ENCODE data around the gene LUC7L2.
"Not testable (repeated sequence)": the region's sequence is repeated elsewhere in the genome, so short reads cannot be mapped to it uniquely, and the experiment has no call there.

Gene LUC7L2

DNA sequence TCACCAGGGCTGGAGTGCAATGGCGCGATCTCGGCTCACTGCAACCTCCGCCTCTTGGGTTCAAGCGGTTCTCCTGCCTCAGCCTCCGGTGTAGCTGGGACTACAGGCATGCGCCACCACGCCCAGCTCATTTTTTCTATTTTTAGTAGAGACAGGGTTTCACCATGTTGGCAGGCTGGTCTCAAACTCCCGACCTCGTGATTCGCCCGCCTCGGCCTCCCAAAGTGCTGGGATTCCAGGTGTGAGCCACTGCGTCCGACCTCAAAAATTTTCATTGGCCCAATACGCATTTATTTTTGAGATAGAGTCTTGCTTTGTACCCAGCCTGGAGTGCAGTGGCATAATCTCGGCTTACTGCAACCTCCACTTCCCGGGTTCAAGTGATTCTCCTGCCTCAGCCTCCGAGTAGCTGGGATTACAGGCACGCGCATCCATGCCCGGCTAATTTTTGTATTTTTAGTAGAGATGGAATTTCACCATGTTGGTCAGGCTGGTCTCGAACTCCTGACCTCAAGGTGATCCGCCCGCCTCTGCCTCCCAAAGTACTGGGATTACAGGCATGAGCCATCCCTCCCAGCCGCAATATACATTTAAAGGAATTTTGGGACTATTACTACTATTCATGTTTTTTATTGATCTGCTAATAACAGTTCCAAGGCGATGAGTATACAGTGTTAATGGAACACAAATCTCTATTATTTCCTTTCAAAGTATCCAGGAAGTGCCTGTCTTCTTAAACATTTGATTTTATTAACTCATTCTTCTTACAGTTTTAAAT lies 1.8 kb upstream of the LUC7L2 start:
- not testable (repeated sequence) for DNase-seq

GRCh38 chr7:139358541-139359365 lies 941 bp upstream of the LUC7L2 start:
- DNase-seq = peak; percentile 48

DNA sequence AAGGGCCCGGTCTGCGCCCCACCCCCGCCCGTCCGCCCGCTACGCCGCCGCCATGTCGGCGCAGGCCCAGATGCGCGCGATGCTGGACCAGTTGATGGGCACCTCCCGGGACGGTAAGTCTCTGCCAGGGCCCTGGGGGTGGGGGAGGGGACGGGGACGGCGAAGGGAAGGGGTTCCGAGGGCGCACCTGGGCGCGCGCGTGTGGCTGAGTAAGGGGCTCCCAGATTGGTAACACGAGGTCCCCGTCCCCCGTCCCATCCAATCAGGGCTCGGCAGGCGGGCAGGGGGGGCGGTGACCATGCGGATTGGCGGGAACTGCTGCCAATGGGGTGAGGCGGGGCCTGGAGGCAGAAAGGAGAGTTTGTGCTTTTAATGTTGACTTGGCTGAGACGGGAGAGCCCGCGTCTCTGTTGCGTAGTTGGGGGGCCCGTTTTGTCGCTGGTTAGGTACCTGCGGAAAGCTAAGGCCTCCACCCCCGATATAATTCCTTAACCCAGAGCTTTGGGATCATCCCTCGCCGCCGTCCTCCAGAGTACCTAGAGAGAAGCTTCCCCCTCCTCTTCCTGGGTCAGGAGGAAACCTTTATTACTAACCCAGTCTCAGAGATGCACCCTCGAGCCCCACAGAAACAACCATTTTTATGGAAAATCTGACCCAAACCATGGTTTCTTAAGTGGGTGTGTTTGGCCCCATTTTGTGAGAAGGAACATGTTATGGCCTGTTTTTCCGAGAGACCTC lies 685 bp downstream of the LUC7L2 start:
- DNase-seq = peak; percentile 97

DNA sequence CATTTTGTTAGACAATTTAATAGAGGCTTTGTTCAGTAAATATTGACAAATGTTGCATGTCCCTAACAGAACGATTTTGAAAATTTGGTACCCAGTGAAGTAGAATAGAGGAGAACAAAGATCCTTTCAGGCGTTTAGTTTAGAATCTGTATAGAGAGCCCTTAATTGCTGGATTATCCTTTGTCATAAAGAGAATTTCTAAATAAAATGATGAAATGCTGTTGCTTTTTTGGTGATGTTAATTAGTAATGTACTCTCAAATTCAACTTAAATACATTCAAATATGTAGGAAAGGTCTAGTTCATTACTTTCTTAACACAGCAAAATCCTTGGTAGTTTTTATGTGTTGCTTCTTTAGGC lies 1.2 kb downstream of the LUC7L2 start:
- DNase-seq = no peak

DNA sequence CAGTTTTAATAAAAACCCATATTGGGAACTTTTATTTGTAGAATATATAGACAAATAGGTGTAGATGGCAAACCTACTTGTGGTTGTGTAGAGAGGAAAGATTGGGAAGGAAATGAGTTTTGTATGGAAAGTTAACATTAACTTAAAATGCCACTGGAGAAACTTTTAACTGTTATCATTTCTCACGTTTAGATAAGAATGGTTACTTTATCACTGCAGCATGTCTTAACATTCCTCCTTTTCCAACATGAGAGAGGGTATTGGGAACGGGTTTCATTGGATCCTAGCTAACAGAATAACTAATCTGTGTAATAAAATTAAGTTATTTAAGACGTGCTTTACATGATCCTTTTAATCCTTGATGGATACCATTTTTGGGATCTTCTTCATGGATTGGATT lies 1.8 kb downstream of the LUC7L2 start:
- no peak for DNase-seq

GRCh38 chr7:139362302-139362701 lies 2.6 kb downstream of the LUC7L2 start:
- DNase-seq = no peak

- DNase-seq = no peak
Observed at GRCh38 chr7:139362981-139363380, 3.3 kb downstream of the LUC7L2 start.

DNA sequence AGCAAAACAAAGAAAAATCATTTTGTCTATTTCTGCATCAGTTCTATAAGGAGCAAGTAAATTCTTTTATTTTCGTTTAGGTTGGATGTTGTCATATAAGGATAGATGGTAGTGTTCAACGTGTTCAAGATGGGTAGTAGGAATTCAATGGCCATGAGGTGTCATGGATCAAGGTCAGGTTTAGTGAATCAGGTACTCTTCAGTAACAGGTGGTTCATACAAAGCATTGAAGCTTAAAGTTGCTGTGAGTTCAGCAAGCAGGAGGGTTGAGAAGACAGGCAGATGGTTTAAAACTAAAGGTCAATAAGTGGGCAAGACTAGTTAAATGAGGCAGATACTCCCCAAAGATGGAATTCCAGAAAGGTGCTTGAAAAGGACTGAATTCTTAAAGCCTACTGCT lies 5.6 kb downstream of the LUC7L2 start:
- DNase-seq = no peak

GRCh38 chr7:139366400-139366799 lies 6.7 kb downstream of the LUC7L2 start:
- DNase-seq = no peak

GRCh38 chr7:139367438-139368155 lies 7.9 kb downstream of the LUC7L2 start:
- DNase-seq = no peak

GRCh38 chr7:139370301-139370942 lies 10.7 kb downstream of the LUC7L2 start:
- no peak for DNase-seq

GRCh38 chr7:139370943-139371313 lies 11.2 kb downstream of the LUC7L2 start:
- DNase-seq = no peak

DNA sequence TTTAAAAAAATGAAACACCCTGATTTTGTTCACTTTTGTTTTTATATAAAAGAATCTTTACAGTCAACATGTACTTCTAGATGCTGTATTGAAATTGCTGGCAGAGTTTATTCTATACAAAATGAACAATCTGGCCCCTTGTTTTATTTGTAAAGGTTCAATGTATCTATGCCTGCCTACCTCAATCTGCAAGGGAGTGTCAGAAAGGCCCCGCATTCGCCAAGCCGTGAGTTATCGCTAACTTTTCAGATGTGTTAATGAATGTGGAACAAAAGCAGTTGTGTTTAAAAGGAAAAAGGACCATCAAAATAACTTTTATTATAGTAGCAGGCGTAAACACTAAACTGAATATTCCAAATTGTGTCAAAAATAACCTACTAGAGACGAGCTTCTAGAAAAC lies 14.6 kb downstream of the LUC7L2 start:
- no peak for DNase-seq

DNA sequence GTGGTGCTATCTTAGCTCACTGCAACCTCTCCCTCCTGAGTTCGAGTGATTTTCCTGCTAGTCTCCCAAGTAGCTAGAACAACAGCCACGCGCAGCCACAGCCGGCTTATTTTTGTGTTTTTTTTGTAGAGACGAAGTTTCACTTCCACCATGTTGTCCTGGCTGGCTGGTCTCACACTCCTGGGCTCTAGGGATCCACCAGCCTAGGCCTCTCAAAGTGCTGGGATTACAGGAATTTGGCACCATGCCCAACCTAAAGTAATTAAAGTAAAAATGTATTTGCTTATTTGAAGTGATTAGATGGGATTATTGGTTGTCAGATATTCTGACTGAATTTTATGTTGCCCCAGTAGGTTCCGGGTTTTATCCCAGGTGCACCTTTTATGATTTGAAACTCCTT lies 22.7 kb downstream of the LUC7L2 start:
- DNase-seq = no peak

DNA sequence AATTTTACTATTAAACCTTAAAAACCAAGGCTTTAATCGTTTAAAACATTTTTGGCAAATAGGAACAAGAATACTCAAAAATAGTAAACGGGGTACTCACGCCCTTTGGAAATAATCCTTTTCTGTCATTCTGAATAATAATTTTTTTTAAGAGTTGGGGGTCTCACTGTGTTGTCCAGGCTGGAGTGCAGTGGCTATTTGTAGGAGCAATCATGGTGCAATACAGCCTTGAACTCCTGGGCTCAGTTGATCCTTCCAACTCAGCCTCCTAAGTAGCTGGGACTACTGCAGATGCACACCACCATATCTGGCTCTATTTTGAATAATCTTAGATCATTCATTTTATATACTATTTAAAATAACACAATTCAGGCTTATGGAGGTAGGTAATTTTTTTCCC lies 24.9 kb downstream of the LUC7L2 start:
- DNase-seq = no peak

DNA sequence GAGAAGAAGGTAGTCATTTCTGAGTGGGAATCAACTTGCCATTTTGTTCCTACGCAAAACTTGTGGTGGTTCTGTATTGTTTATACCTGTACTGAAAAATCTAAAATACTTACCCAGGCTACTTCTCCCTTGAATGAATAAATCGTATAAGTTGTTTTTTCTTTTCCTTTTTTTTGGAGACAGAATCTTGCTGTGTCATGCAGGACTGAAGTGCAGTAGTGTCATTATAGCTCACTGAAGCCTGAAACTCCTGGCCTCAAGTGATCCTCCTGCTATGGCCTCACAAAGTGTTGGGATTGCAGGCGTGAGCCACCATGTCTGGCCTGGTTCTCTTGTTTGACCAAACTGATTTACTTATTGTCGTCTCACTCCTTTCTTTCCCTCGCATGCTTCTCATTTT lies 27.9 kb downstream of the LUC7L2 start:
- DNase-seq = no peak

DNA sequence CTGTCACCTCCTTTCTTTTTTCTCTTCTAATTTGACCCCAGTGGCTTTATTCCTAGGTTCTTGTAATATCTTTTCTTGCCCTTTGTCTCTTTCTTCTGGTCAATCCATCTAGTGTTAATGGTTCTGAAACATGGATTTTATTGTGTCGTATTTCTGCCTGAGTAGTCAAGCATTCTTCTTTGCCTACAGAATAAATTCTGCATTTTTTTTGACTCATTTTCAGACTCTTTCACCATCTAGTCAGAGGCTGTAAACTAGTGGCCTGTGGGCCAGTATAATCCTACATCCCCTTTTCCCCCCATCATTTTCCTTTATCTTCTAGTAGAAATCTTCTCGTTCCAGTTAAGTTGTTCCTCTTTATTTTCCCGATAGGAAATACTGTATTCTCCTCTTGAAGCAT lies 29.4 kb downstream of the LUC7L2 start:
- DNase-seq = no peak

DNA sequence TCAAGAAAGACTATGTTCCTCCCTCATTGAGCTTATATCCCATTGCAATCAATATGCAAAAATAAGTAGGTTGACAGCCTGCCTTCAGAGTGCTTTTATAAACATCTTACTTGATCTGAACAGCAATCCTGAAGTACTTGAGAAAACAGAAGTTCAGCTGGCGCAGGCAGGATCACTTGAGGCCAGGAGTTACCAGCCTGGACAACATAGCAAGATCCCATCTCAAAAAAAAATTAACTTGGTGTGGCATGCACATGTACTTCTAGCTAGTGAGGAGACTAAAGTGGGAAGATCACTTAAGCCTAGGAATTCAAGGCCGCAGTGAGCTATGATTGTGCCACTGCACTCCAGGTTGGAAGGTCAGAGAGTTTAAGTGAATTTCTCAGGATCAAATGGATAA lies 30.1 kb downstream of the LUC7L2 start:
- DNase-seq = no peak

DNA sequence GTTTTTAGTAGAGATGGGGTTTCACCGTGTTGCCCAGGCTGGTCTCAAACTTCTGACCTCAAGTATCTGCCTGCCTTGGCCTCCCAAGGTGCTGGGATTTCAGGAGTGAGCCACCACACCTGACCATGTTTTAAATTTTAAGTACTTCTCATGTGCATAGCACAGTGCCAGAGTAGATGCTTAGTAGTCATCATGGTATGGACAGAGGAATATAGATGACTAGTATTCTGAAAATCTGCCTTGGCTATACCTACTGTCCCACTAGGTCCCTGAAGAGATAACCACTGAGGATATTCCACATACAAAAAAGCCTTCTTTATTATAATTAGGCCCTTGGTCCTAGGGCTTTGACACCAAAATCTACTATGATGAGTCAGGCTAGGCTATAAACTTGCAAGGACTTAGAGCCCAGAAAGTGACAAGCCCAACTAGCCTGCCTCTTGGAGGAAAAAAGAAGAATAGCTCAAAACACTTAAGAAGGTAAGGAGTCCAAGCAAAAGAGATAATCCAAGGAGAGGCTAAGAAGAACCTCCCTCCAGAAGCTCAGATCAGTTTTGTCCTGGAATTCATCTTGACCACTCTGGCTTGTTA lies 34.0 kb downstream of the LUC7L2 start:
- no peak for DNase-seq

DNA sequence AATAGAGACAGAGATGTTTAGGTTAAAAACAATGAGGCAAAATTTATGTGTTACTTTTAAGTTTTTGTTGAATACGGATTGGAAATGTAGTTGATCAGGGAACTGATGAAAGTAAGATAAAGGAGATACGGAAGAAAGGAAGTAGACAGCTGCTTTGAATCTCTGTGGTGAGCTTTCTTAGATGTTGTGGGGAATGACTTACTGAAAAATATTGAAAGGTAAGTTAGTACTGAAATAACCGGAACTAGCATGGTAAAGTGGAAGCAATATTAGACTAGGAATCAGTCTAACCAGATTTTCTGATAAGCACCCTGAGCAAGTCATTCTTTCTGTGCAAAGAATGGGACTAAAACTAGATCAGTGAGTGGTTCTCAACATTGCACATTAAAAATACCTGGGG lies 34.8 kb downstream of the LUC7L2 start:
- no peak for DNase-seq

- DNase-seq = no peak
Observed at GRCh38 chr7:139396323-139396951, 36.7 kb downstream of the LUC7L2 start.

DNA sequence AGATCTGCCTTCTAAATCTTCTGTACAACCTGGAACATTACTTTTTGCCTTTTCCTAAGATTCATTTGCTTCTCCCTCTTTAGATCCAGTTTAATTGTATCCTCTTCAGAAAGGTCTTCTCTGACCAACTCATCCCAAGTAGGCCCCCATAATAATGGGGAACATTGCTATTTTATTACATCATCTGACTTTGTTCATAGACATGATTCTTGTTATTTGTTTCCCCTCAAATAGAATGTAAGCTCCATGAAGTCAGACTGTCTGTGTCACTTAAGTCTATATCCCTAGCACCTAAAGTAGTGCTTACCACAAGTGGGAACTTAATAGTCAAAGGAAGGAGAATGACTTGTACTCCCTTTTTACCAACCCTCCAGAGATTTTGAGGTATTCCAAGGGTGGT lies 37.5 kb downstream of the LUC7L2 start:
- no peak for DNase-seq

Data from CD4-positive, alpha-beta T cell treated with Interleukin-15 for 1 hour (primary cell).